HG03060 (cell line): Measurements from ENCODE around the gene CAPRIN1.

Experiments
- ATAC-seq: cut with Tn5 transposase; IDR thresholded peaks from one replicate; pipeline ENCODE4 v1.9.1; 2021; ENCODE audit warnings: low read depth, moderate number of reproducible peaks; ENCODE audit not compliant: unreplicated experiment

Gene CAPRIN1, protein sequence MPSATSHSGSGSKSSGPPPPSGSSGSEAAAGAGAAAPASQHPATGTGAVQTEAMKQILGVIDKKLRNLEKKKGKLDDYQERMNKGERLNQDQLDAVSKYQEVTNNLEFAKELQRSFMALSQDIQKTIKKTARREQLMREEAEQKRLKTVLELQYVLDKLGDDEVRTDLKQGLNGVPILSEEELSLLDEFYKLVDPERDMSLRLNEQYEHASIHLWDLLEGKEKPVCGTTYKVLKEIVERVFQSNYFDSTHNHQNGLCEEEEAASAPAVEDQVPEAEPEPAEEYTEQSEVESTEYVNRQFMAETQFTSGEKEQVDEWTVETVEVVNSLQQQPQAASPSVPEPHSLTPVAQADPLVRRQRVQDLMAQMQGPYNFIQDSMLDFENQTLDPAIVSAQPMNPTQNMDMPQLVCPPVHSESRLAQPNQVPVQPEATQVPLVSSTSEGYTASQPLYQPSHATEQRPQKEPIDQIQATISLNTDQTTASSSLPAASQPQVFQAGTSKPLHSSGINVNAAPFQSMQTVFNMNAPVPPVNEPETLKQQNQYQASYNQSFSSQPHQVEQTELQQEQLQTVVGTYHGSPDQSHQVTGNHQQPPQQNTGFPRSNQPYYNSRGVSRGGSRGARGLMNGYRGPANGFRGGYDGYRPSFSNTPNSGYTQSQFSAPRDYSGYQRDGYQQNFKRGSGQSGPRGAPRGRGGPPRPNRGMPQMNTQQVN

GRCh38 chr11:34051349-34052035, at the start of gene CAPRIN1:
Gene CAPRIN1, plus strand, starts transcription at chr11:34051731. Its CDS starts 690 bp downstream, at chr11:34052421.
- ATAC-seq: no peak

DNA sequence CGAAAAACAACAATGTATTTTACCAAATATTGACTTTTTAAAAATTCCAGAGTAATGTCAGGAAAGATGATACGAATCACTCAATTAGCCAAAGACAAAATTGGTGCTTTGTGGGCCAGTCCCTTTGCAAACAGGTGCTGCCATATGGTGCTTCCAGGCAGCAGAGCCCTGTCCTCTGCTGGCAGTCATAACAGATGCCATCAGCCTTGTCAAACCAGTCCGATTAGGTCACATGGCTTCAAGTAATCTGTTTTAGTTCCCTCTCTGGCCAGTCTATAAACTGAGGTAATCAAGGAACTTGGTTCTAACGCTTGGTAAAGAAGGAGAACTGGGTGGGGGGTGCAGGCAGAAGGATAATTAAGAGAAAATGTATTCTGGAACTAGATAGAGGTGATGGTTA, 49.1 kb upstream of the CAPRIN1 start:
- ATAC-seq: no peak

GRCh38 chr11:34004236-34004635, 47.3 kb upstream of the CAPRIN1 start:
- no peak for ATAC-seq

DNA sequence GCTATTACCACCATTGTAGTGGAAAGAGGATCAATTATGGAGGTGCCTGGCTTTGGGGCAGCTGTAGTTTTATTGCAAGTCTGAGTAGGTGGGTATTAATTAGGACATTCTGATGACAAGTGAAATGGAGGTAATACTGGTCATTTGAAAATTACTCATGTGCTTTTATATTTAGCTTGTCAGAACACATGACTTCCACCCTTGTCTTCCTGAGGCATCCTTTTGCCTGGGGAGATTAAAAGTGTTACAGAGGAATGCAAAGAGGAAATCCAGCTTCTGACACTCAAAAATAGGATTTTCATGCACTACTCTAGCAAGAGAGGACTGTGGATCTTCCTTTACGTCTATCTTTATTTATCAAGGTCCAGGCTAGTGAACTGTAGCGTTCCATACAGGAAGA, 44.7 kb upstream of the CAPRIN1 start:
- ATAC-seq: no peak

DNA sequence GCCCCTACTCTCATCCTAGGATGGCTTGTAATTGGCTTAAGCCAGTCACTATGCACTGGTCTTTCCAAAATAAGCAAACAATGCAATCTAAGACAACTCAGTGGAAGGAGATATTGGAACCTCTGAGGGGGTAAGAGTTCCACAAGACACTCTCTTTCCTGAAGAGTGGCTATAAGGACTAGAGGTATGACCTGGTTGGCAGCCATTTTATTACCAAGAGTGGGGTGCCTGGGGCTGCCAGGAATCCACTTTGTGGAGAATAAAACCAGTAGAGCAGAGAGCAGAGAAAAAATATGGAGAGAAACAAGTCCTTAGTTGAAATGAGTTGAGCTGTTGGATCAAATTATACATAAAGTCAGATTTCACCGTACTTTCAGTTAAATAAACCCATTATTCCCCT, 38.8 kb upstream of the CAPRIN1 start:
- ATAC-seq: no peak

DNA sequence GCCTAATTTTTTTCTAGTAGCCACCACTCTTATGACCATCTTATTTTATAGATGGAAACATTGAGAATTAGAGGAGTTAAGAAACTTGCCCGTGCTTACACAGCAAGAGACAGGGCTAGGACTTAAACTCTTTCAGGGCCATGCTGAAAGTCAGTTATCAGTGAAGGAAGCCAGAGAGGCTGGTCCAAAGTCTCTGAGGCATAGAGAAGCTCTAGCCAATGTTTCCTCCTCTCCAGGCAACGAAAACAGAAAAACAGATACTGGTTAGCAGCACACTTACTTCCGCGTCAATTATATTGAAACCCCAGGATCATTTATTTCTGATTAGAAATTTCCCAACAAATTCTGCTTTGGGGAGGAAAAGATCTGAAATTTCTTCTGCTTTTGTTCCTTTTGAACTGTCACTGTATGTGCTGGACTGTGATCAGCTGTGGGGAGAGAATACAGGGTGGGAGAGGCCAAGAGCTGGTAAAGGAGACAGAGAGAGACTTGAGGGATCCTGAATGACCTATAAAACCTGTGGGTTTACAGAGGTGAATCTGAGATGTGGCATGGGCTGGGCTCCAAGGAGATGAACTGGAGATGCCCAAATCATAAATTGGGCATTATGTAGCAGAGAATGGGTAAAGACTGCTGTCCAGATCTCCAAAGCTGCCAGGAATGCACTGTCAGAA, 37.5 kb upstream of the CAPRIN1 start:
- ATAC-seq: no peak

DNA sequence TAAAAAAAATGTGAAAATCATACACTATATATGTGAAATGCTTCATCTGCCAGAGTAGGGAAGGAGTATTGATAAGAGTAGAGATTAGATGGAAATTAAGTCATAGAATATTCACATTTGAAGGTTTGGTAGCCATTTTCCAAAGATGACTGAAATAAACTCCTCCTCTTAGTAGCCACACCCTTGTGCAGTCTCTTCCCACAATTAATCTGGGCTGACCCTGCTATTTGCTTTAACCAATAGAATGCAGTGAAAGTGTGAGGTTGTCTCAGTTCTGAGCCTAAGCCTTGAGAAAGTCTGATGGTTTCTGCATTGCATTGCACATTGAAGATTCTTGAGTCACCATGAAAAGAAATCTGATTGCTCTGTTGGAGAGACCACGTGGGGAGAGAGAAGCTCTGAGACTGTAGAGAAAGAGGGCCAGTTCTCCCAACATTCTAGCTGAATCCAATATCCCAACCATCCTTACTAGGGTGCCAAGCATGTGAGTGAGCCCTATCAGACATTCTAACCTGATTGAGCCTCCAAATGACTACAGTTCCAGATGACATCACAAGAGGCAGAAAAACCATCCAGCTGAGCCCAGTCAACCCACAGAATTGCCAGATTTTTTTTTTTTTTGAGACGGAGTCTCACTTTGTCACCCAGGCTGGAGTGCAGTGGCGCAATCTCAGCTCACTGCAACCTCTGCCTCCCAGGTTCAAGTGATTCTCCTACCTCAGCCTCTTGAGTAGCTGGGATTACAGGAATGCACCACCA, 29.4 kb upstream of the CAPRIN1 start:
- ATAC-seq: no peak

DNA sequence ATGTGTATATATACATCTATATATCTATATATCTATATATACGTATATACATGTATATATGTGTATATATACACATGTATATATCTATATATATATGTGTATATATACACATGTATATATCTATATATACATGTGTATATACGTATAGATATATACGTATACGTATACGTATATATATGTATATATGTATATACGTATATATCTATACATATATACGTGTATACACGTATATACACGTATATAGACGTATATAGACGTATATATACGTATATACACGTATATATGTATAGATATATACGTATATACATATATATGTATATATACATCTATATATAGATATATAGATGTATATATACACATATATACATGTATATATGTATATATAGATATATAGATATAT, 25.1 kb upstream of the CAPRIN1 start:
- no peak for ATAC-seq

DNA sequence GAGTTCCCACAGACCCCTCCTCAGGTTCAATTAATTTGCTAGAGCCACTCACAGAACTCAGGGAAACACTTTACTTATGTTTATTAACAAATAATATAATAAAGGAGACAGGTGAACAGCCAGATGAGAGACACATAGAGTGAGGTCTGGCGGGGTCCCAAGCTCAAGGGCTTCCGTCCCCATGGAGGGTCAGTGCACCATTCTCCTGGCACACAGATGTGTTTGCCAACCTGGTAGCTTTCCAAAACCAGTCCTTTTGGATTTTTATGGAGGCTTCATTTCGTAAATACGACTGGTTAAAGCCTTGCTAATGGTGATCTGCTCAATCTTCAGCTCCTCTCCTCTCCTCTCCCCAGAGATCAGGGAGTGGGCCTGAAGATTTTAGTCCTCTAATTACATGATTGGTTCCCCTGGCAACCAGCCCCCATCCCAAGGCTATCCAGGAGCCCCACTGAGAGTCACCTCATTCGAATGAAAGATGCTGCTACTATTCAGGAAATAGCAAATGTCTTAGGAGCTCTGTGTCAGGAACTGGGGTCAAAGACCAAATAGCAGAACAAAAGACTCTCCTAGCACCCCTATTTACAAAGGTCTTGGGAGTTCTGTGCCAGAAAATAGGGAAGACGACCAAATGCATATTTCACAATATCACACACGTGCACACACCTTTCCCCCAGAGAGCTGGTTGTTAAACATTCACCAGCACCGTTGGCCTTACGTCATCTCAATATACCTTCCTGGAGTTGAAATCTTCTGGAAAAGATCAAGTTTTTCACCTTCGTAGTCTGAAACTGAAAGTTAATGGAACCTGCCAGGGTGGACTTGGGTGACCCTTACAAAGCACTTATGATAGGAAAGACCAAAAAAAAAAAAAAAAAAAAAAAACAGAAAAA, 23.8 kb upstream of the CAPRIN1 start:
- ATAC-seq: no peak

DNA sequence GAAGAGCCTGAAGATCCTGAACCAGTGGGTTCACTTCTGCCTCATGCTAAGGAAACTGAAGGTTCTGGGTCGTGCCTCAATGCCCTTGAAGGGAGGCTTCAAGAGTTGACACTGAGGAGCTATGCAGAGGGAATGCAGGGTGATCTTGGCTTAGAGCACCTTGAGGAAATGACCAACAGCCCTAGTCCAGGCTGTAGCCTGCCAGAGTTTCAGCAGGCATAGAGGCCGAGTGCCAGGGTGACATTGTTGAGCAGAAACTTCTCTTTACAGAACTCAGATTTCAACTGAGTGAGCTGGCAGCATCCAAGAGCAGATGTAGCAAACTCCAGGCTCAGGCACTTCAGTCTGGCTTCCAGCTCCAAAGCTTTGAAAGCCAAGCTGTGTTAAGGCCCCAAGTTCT, 23.1 kb upstream of the CAPRIN1 start:
- ATAC-seq: no peak

GRCh38 chr11:34029176-34029575, 22.4 kb upstream of the CAPRIN1 start:
- ATAC-seq: no peak

- no peak for ATAC-seq
These were observed 21.1 kb upstream of the CAPRIN1 start for GRCh38 chr11:34030382-34030781.

- ATAC-seq: no peak
These were observed 18.1 kb upstream of the CAPRIN1 start for GRCh38 chr11:34033399-34033798.

GRCh38 chr11:34034053-34034452, 17.5 kb upstream of the CAPRIN1 start:
- ATAC-seq: no peak

DNA sequence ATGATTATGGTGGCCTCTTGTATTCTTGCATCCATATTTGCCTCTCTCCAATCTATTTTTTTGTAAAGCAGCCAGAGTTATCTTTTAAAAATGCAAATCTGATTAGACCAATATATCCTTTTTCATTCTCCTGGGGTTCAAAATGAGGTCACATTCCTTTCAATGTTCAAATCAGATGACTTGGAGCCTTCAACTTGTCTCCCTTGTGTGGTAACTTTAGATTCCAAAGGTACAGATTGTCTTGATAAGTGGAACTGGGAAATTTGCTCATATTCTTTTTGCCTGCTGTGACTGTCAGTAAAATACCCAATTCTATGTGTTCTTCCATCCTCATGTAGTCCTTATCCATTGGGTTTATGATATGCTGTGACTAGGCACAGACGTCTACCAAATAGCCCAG, 15.1 kb upstream of the CAPRIN1 start:
- ATAC-seq: no peak

DNA sequence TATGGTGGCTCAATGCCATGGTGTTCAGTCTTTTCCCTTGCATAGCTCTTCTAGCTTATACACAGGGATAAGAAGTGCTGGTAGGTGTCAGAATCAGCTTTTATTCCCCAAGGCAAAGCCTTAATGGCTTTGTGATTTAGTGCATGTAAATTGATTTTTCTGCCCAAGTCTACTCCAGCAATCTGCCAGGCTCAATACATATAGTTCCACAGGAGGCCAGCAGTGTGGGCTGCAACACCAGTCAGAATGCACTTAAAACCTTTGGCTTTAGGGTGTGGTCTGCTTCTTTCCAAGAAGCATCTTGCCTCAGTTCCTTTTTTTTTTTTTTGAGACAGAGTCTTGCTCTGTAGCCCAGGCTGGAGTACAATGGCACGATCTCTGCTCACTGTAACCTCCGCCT, 14.5 kb upstream of the CAPRIN1 start:
- ATAC-seq: no peak

DNA sequence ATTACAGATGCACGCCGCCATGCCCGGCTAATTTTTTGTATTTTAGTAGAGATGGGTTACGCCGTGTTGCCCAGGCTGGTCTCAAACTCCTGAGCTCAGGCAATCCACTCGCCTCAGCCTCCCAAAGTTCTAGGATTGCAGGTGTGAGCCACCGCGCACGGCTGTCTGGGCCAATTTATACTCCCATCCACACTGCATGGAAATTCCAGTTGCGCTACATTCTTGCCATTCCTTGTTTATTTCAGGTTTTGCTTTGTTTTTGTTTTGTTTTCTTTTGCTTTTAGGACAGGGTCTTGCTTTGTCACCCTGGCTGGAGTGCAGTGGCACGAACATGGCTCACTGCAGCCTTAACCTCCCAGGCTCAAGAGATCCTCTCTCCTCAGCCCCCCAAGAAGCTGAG, 11.0 kb upstream of the CAPRIN1 start:
- ATAC-seq: no peak

- ATAC-seq: no peak
These were observed 6.7 kb upstream of the CAPRIN1 start for GRCh38 chr11:34044664-34045485.
